ENCODE results near the gene ATMIN.

- no peak for TF ChIP-seq POLR2A (IDR thresholded peaks at IDR 0.05)
- TF ChIP-seq, protein P1, sequence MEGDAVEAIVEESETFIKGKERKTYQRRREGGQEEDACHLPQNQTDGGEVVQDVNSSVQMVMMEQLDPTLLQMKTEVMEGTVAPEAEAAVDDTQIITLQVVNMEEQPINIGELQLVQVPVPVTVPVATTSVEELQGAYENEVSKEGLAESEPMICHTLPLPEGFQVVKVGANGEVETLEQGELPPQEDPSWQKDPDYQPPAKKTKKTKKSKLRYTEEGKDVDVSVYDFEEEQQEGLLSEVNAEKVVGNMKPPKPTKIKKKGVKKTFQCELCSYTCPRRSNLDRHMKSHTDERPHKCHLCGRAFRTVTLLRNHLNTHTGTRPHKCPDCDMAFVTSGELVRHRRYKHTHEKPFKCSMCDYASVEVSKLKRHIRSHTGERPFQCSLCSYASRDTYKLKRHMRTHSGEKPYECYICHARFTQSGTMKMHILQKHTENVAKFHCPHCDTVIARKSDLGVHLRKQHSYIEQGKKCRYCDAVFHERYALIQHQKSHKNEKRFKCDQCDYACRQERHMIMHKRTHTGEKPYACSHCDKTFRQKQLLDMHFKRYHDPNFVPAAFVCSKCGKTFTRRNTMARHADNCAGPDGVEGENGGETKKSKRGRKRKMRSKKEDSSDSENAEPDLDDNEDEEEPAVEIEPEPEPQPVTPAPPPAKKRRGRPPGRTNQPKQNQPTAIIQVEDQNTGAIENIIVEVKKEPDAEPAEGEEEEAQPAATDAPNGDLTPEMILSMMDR (IDR thresholded peaks at IDR 0.05), result no peak
These were observed 44.7 kb upstream of the ATMIN start for GRCh38 chr16:80990978-80991377.
